Measurements from ENCODE around the gene HNRNPH3.
"Not testable (repeated sequence)": the region's sequence is repeated elsewhere in the genome, so short reads cannot be mapped to it uniquely, and the experiment has no call there.

HNRNPH3 gene, protein sequence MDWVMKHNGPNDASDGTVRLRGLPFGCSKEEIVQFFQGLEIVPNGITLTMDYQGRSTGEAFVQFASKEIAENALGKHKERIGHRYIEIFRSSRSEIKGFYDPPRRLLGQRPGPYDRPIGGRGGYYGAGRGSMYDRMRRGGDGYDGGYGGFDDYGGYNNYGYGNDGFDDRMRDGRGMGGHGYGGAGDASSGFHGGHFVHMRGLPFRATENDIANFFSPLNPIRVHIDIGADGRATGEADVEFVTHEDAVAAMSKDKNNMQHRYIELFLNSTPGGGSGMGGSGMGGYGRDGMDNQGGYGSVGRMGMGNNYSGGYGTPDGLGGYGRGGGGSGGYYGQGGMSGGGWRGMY

GRCh38 chr10:68331455-68332258 lies at the start of gene HNRNPH3:
HNRNPH3 (plus strand) TSS chr10:68332064; CDS start chr10:68337222, 5,158 bp downstream.
- DNase-seq (ENCODE audit: low spot score), result peak; percentile 97

DNA sequence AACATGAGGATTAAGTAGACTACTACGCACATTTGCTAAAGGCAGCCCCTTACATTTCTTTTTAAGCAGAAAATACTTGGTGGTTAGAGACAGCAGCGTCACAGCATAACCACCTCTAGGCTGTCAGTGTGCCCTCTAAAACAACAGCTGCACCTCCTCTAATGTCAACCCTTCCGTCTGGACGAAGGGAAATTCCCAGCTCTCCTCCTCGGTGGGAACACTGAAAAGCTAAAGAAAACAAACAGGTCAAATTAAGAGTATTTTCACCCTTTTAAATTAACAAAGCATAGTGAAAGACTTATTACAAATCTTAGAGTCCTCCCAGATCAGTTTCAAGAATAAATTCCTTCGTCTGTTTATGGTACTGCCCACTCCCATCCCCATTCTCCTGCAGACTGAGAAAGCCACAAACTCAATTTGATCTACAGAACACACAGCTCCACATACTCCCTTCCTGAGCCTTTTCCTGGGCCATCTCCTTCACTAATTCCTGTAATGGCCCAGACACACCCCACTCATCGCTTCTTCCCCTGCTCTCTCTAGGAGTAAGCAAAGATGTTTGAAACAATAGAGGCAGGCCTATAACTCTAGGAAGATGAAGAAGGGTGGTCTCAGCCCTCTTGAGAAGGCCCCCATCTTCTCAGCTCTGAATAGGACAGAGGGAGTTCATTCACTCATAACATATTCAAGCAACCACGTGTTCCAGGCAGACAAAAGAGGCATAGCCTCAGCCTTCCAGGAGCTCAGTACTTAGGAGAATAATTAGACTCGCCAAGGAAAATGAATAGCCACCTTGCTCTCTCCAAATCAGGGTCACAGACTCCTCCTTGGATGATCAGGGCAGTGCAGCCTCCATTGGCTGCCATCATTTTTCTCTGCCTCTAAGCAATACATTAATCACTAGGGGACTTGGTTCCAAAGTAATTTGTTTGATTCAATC lies 47.5 kb upstream of the HNRNPH3 start:
- no peak for DNase-seq (ENCODE audit: low spot score)

DNA sequence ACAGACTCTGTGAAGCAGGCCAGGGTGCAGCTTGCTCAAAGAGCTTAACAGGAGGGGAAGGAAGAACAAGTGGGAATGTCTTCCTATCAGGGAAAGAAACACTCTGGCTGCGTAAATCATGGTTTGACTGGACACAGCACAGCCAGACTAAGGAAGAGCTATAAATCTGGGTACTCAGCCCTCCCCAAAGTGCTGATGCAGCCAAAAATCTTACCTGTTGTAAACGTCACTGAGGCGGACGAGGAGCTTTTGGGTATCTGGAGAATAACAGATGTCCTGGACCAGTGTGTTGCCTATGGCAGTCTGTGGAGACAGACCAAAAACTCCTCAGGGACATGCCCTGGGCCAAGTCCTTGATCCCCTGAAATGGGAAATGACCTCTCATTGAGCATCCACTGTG lies 43.1 kb upstream of the HNRNPH3 start:
- no peak for DNase-seq (ENCODE audit: low spot score)

- no peak for DNase-seq (ENCODE audit: low spot score)
Measured at GRCh38 chr10:68290736-68291135, 41.1 kb upstream of the HNRNPH3 start.

DNA sequence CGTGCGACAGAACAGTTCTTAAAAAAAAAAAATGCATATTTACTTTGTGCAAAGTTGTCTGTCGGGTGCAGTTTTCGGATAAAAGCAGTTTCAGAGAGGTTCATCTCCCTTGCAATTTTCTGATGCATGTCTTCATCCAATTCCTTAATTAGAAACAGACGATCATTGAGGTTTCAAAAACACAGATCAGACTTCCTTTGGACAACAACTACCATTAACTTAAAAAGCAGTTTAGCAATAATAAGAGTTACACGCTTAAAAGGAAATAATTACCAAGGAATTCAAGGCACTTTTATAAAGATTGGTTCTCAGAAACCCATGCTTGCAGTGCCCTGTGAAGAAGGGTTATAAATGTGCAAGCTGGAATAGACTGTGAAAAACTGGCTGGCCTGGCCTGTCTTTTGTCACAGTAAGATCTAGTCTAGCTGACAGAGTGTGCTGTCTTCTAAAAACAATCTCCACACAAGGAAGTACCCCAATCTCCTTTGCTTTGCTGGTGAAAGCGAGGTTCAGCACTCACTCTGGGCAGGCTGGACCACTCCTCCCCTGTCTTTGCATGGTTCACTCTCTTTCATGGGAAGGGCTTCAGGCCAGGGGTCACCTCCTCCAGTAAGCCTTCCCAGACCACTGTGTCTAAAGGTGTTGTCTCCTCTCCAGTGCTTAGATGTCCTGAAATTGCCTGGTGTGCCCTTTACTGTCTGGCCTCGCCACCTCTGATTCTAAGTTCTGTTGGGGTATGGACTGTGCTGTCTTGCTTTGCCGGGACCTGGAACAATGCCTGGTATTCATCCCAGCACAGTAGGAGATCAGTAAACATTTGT lies 34.8 kb upstream of the HNRNPH3 start:
- no peak for DNase-seq (ENCODE audit: low spot score)

GRCh38 chr10:68301301-68301700 lies 30.6 kb upstream of the HNRNPH3 start:
- DNase-seq (ENCODE audit: low spot score), result no peak

DNA sequence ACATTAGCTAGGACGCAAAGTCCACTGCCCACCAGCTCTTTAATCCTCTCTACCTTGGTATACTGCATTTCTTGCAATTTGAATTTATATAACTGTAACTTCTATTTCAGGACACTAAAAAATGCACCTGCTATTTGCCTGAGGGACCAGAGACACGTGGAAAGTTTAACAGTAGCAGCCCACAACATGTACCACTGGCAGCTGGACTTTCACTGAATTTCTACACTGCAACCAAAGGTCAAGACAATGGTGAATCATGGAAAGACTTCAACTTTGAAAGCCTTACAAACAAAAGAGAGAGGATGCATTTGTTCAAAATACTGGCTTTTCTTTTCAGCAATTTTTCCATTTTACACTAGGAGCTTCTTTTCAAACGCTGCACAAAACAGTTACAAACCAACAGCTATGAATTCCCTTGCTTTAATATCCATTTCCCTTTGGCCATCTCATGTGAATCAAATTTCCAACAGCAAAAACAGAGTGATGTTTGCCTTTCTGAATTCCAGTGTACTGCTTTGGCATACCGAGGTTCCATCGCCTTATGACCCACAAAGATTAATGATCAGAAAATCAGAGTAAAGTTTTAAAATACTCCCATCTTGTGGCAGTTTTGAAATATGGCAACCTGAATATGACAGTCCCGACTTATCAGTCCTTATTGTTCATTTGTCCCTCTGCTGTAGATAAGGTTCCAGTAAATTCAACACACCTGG lies 29.9 kb upstream of the HNRNPH3 start:
- peak; percentile 46 for DNase-seq (ENCODE audit: low spot score)

DNA sequence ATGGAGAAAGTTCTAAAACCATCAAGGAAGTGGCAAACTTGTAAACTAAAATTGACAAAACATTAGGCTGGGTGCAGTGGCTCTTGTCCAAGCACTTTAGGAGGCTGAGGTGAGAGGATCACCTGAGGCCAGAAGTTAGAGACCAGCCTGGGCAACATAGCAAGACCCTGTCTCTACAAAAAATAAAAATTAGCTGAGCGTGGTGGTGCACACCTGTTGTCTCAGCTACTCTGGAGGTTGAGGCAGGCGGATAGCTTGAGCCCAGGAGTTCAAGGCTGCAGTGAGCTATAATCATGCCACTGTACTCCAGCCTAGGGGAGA lies 29.4 kb upstream of the HNRNPH3 start:
- DNase-seq (ENCODE audit: low spot score), result no peak

DNA sequence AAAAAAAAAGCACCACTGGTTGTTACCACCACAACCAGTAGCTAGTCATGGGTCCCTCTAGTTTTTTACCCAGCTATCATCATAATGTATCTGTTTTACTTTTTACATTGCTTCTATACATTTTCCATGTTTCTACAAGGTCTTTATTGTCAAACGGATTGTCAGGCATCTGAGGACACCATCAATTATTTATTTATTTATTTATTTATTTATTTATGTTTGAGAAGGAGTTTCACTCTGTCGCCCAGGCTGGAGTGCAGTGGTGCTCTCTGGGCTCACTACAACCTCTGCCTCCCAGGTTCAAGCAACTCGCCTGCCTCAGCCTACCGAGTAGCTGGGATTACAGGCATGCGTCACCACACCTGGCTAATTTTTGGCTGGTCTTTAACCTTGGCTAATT lies 29.0 kb upstream of the HNRNPH3 start:
- no peak for DNase-seq (ENCODE audit: low spot score)

DNA sequence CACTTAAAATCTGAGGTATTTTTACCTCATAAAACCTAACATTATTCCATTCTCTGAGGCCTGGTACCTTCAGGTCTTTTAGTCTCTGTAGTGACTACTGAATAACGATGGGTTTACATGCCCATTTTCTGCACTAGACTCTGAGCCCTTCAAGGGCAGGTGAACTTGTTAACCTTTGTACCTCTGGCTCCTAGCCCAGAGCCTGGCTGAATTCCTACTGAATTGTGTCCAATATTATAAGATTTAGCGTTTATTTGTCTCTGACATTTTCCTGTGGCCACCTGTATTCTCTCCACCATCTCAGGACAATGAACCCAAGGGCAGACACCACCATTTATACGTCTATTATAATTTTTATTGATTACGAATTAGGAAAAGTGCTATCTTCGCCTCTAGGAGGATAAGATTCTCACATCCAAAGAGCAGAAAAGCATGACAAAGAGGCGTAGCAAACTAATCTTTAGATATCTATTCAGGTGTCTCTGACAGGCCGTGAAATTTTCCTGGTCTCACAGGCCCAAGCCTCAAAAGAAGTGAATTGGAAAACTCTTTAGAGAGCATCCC lies 27.9 kb upstream of the HNRNPH3 start:
- no peak for DNase-seq (ENCODE audit: low spot score)

DNA sequence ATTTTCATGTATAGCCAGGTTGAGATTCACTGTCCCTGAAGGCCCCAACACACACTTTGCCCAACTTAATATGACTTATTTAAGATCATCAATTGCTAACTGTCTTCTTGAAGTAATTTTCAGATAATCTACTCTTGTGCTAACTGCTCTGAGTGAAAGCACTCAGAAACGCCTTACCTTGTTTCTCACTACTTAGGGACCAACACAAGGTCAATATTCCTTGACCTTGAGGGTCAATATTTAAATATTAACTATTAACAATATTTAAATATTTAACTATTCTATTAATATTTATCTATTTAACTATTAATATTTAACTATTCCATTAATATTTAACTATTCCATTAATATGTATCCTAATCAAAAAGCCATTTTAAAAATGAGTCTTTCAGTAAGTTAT lies 26.0 kb upstream of the HNRNPH3 start:
- DNase-seq (ENCODE audit: low spot score), result no peak

- DNase-seq (ENCODE audit: low spot score), result no peak
Measured at GRCh38 chr10:68310531-68310930, 21.3 kb upstream of the HNRNPH3 start.

DNA sequence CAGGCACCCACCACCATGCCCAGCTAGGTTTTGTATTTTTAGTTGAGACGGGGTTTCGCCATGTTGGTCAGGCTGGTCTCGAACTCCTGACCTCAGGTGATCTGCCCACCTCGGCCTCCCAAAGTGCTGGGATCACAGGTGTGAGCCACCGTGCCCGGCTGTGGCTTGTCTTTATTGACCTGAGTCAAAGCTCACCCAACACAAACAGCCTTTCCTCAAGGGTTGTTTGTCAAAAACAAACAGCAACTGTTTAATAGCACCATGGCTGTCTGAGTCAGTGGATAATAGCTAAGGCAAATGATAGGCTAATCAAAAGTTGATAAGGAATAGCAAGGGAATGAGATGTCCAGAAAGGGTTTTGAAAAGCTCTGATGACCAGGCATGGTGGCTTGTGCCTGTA lies 16.9 kb upstream of the HNRNPH3 start:
- not testable (repeated sequence) for DNase-seq (ENCODE audit: low spot score)

DNA sequence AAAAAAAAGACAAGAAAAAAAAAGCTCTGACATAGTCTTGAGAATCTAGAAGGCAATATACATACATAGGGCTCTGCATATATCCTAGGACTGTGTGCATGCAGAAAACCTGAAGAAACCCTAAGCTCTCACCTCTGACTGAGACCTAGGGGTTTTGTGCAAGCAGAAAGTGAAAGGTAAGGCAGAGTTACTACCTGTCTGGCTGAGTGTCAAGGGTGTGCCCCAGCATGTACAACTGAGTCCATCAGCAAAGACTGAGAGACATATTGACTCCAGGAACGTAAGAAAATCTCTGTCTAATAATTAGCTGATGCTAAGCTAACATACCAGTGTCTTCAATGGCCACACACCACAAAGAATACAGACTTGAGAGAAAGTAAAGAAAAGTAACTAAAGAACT lies 16.3 kb upstream of the HNRNPH3 start:
- no peak for DNase-seq (ENCODE audit: low spot score)

DNA sequence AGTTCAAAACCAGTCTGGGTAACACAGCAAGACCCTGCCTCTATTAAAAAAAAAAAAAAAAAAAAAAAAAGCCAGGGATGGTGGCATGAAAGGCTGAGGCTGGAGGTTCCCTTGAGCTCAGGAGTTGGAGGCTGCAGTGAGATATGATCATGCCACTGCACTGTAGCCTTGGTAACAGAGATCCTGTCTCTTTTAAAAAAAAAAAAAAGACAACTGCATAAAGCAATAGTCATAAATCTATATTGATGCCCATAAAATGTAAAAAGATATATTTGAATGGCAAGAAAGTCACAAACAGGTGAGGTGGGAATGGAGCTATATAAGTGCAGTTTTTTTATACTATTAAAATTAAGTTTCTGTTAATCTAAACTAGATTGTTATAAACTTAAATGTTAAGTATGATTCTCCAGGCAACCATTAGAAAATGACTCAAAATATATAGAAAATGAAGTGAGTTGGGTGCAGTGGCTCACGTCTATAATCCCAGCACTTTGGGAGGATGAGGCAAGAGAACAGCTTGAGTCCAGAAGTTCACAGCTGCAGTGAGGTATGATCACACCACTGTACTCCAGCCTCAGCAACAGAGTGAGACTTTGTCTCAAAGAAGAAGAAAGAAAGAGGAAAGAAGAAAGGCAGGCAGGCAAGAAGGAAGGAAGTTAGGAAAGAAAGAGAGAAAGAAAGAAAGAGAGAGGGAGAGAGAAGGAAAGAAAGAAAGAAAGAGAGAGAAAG lies 13.4 kb upstream of the HNRNPH3 start:
- no peak for DNase-seq (ENCODE audit: low spot score)

GRCh38 chr10:68324396-68324795 lies 7.5 kb upstream of the HNRNPH3 start:
- not testable (repeated sequence) for DNase-seq (ENCODE audit: low spot score)

GRCh38 chr10:68327889-68328786 lies 3.7 kb upstream of the HNRNPH3 start:
- peak; percentile 10 for DNase-seq (ENCODE audit: low spot score)

- DNase-seq (ENCODE audit: low spot score), result no peak
Measured at GRCh38 chr10:68329506-68329861, 2.4 kb upstream of the HNRNPH3 start.
